Measurements from ENCODE around the gene BCL2A1.

Gene BCL2A1

DNA sequence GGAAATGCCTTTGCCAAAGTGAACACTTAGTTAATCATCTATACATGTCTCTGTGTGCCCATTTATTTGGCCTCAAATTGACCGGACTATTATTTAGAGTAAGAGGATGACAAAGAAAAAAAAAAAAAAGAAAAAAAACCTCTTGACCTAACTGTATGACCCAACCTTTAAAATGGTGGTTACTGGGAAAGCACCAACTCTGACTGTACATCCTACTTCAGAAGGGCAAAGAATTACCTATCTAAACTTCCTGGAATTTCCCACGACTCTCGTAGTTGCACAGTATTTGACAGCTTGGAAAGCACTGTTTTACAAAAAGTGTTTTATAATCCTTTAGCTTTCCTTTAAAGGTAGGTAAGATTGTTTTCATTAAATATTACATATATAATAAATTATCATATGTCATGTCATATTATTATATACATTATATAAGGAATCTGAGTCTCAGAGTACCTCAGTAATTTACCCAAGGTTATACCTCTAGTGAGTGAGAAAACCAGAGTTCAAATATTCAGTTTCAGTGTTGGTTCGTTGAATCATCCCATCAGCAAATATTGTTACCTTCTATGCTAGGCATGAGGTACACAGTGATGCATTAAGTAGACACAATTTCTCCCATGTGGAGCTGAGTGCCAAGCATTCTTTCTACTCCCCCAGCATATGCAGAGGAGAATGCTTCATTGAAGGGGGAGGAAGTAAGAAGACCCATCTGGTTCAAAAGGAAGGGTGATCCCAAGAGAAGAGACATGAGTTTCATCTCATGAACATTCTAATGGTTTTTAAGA is 5.0 kb downstream of the BCL2A1 start:
- TF ChIP-seq REST (IDR thresholded peaks at IDR 0.05; ENCODE audit: insufficient read depth in 1 of 2, low read depth in 2 of 2, low read length in 2 of 2) = no peak
- no peak for TF ChIP-seq FOXP2 (optimal IDR thresholded peaks at IDR 0.05; ENCODE audit: borderline replicate concordance, extremely low read depth, extremely low read length, insufficient read depth)
- no peak for TF ChIP-seq SIN3A (IDR thresholded peaks at IDR 0.05; ENCODE audit: borderline replicate concordance, insufficient read depth, low read length)

DNA sequence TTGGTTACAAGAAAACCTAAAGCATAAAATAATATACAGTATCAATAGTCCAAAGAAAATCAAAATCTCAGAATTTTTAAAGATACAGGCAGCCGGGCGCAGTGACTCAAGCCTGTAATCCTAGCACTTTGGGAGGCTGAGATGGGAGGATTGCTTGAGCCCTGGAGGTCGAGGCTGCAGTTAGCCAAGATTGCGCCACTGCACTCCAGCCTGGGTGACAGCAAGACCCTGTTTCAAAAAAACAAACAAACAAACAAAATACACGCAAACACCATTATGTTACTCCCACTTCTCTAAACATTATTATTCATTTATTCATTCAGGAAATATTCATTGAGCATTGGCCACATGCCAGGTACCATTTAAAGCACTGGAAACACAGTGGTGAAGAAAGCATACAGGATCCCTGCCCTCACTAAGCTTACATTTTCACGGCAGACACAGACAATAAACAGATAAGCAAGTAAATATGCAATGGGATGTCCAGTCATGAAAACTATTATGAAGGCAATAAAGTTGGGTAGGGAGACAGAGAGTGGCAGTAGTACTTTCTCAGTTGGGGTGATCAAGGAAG is 6.7 kb downstream of the BCL2A1 start:
- TF ChIP-seq POLR2AphosphoS5 (IDR thresholded peaks at IDR 0.05; ENCODE audit: low read depth, low read length) (no peak), FOXP2 (optimal IDR thresholded peaks at IDR 0.05; ENCODE audit: borderline replicate concordance, extremely low read depth, extremely low read length, insufficient read depth) (no peak), REST (IDR thresholded peaks at IDR 0.05; ENCODE audit: insufficient read depth in 1 of 2, low read depth in 2 of 2, low read length in 2 of 2) (no peak), TAF1 (IDR thresholded peaks at IDR 0.05; ENCODE audit: borderline replicate concordance, insufficient read depth, low read length) (no peak), SIN3A (IDR thresholded peaks at IDR 0.05; ENCODE audit: borderline replicate concordance, insufficient read depth, low read length) (no peak)

GRCh38 chr15:79962178-79962577 is 8.8 kb downstream of the BCL2A1 start:
- TF ChIP-seq SIN3A (IDR thresholded peaks at IDR 0.05; ENCODE audit: borderline replicate concordance, insufficient read depth, low read length) (no peak), POLR2AphosphoS5 (IDR thresholded peaks at IDR 0.05; ENCODE audit: low read depth, low read length) (no peak), TAF1 (IDR thresholded peaks at IDR 0.05; ENCODE audit: borderline replicate concordance, insufficient read depth, low read length) (no peak), REST (IDR thresholded peaks at IDR 0.05; ENCODE audit: insufficient read depth in 1 of 2, low read depth in 2 of 2, low read length in 2 of 2) (no peak), FOXP2 (optimal IDR thresholded peaks at IDR 0.05; ENCODE audit: borderline replicate concordance, extremely low read depth, extremely low read length, insufficient read depth) (no peak)

DNA sequence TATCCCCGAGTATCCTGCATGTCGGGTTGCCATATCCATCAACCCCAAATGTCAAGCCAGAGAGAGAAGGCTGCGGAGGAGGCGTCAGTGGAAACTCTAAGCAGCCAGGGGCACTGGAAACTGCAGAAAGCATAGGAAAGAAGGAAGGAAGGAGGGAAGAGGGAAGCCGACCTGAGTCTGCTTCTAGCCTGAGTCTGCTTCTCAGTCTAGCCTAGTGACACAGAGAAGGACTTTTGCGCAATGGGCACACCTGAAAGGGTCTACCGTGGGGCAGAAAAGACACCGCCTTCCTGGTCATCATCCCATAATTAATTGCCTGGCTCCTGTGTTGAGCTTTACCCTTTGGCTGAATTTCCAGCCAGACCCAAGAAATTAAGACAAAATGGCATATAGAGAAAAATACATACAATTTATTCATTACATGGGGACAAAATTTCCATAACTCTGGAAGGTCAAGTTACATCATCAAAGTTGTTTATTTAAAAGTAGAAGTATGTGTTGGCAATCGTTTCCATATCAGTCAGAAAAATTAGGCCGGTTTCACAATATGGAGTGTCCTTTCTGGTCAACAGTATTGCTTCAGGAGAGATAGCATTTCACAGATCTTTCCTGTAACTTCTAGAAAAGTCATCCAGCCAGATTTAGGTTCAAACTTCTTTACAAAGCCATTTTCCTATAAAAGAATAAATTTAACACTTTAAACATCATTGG is 10.3 kb downstream of the BCL2A1 start:
- no peak for TF ChIP-seq REST (IDR thresholded peaks at IDR 0.05; ENCODE audit: insufficient read depth in 1 of 2, low read depth in 2 of 2, low read length in 2 of 2)
- TF ChIP-seq TAF1 (IDR thresholded peaks at IDR 0.05; ENCODE audit: borderline replicate concordance, insufficient read depth, low read length) = no peak
- TF ChIP-seq POLR2AphosphoS5 (IDR thresholded peaks at IDR 0.05; ENCODE audit: low read depth, low read length) = no peak
- no peak for TF ChIP-seq SIN3A (IDR thresholded peaks at IDR 0.05; ENCODE audit: borderline replicate concordance, insufficient read depth, low read length)
- no peak for TF ChIP-seq FOXP2 (optimal IDR thresholded peaks at IDR 0.05; ENCODE audit: borderline replicate concordance, extremely low read depth, extremely low read length, insufficient read depth)

Data from PFSK-1 (cell line).